Stimulated activated CD8-positive, alpha-beta memory T cell treated with anti-CD3 and anti-CD28 coated beads, Interleukin-7, amount 100 ng/mL, for 1 hour (primary cell): Measurements from ENCODE around the gene GNPAT.

Source experiments
- DNase-seq, 2 donors: peaks; one replicate each; pipeline ENCODE4 v3.0.0-alpha.2; 2020; ENCODE audit warnings: low read depth in 2 of 2

Gene GNPAT

GRCh38 chr1:231213831-231214573 is 27.0 kb upstream of the GNPAT start:
- DNase-seq = no peak

DNA sequence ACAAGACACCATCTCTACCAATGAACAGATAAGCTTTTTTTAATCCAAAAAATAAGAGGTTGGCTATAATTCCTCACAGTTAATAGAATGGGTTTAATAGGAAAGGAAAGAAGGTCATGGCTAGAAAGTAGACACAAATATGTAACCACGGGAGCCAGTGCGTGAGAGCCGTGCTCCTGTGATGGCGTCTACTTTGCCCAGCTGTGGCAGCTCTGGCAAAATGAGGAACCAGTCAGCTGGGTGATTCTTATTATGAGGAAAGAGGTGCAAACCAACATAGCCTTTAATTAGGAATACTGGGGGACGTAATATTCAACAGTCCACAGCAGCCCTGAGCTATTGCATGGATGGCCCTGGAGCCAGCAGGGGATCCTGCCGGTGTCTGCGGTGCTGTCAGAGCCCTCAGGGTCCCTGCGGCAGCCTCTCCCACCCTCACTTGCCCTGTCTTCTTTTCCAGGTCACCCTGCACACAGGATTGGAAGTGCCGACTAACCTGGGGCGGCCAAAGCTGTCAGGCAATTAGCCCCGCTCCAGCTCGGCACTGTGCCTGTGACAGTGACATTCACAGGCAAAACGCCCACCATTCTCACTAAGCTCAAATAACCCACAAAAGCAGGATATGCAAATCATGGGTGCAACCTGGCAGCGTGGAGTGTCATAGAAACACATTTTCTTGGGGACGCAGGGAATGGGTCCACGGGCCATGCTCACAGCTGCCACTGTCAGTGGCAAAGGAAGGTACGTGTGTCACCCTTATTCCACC is 25.9 kb upstream of the GNPAT start:
- no peak for DNase-seq

DNA sequence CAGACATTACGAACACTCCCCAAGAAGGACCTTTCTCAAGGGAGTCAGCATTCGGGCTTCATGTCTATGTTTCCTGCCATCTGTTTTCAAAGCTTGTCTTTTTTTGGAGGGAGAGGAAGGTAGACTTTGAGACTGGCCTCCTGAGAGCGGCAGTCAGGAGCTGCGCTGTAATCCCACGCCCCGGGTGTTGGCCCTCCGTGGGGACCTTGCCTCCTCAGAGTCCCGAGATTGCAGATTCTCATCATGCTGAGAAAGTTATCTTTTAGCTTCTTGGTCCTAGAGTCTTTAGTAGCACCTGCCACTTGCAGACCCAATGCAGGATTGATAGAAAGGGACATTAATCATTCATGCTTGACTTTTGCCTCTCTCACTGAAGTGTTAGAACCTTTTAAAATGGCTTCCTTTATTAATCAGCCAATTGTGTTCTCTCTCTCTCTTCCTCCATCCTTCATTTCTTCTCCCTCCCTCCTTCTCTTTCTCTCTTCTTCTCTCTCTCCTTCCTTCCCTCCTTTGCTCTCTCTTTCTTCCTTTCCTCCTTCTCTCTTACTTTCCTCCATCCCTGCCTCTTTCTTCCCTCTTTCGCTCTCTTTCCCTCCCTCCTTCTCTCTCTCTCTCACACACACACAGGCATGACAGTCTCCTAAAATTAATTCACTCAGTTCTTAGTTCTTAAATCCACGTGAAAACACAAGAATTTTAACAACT is 25.2 kb upstream of the GNPAT start:
- DNase-seq = no peak

DNA sequence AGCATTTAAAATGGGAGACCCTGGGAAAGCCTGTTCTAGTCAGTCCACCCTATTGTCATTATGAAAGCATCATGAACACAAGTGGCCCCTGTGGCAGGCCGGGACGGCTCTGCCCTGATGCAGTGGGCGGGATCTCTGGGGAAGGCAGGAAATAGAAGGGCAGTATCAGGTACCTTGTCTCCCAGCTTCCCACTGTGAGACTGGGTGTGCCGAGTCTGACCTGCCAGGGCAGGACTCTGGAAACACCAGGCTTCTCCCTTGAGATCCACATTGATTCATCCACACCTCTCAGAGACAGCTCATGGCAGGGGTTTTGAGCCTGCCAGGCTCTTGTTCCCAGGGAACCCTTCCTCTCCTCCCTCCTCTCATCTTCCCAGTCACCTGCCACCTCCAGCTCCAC is 24.5 kb upstream of the GNPAT start:
- DNase-seq = no peak

DNA sequence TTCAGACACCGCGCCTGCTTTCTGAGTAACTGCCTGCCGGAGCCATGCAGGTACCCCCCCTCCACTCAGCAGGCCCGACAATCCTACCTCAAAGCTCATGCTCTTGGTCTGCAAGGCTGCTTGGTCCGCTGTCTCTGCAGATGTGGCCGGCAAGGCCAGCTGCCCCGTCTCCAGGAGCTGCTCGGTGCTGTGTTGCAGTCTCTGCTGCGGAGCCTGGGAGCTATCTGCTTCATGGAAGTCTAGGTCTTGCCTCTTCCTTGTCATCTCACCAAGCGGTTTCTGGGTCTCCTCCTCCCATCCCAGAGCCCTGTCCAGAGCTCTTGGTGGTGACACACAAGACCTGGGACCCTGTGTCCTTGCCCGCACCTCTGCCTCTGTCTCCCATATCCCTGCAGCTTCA is 24.0 kb upstream of the GNPAT start:
- no peak for DNase-seq

- no peak for DNase-seq
Observed at GRCh38 chr1:231218078-231218477, 22.9 kb upstream of the GNPAT start.

DNA sequence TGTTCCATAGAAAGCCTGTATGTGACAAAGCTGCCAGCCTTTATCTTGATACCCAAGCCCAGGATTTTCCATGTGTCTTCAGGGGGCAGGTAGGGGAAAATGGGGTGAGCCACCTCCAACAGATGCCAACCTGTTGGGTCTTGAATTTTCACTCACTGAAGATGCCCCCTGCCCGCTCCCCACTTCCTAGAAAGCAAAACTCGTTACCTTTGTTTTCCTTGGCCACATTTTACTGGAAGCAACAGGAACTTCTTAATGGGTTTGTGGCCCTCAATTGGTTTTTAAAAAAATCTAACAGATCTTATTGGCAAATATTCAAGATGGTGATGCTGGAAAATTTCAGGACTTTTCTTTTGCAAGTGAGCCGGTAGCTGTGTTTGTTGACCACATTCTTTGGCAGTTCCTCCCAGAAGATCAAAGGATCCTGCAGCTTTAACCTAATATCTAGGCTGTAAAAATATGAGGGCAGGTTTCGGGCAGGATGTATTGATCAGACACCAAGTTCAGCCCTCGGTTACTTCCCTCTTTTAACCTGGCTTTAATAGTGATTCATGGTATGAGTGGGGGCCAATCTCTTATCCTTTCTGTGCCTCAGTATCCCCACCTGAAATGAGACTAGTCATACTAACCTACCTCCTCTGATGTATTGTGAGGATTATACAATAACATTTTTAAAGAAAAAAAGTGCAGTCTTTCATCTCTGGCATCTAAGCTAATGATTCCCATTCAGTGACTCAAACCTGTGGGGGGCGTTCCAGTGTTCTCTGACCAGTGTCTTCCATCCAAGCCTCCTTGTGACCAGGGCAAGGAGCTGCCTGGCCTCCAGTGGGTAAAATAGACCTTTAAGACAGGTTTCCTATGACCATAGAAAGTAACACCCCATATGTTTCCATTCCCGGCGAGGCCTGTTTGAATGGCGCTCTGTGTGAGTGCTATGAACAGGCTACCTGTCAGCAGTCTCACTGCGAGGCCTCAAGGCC is 21.3 kb upstream of the GNPAT start:
- no peak for DNase-seq

GRCh38 chr1:231220801-231221200 is 20.2 kb upstream of the GNPAT start:
- DNase-seq = no peak

GRCh38 chr1:231226156-231226555 is 14.9 kb upstream of the GNPAT start:
- DNase-seq = no peak

GRCh38 chr1:231231511-231231910 is 9.5 kb upstream of the GNPAT start:
- DNase-seq = no peak

GRCh38 chr1:231232870-231233734 is 7.9 kb upstream of the GNPAT start:
- DNase-seq = no peak

DNA sequence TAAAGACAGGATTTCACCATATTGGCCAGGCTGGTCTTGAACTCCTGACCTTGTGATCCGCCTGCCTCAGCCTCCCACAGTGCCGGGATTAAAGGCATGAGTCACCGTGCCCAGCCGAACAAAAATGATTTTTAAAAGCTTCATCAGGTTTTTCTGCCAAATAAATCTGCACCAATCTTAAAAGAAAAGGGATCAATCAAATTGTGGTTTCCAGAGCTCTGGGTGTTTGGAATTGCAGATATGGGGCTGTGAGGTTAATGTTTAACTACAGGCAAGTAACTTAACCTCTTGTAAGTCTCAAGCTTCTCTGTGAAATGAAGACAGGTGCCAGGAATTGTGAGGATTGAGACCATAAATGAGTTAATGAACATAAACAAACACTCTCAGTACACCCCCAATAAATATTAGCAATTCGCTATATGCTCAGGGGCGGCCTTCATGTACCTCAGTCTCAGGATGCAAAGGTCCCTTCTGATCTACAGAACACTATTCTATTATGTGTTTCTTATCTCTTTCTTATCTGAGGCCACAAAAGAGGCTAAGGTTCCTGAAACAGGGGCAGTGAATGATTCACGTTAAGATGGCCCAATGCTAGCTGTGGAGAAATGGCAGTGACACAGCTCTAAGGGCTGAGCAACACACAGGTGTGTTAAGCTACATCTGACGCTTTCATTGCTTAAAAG is 7.1 kb upstream of the GNPAT start:
- DNase-seq = no peak

GRCh38 chr1:231234506-231234905 is 6.5 kb upstream of the GNPAT start:
- DNase-seq = no peak

DNA sequence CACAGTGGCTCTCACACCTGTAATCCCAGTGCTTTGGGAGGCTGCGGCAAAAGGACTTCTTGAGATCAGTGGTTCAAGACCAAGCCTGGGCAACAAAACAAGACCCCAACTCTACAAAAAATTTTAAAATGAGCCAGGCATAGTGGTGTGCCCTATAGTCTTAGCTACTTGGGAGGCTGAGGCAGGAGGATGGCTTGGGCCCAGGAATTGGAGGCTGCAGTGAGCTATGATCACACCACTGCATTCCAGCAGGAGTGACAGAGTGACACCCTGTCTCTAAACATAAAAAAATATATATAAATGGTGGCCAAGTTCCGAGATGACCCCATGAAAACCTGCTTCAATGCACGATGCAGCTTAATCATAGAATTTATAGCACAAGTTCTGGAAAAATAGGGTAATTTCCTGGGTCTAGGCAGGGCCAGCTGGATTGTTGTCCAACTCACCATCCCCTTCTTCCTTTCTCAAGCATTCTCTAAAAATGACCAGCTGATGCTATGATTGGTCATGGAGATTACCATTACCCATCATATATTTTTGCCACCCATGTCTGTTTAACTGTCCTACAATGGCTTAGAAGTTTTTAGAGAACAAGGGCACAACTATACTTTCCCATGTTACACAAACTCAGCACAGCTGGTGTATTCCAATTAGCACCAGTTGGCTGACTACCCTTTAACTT is 5.3 kb upstream of the GNPAT start:
- DNase-seq = no peak

GRCh38 chr1:231236208-231236591 is 4.8 kb upstream of the GNPAT start:
- DNase-seq = no peak

GRCh38 chr1:231236938-231237337 is 4.1 kb upstream of the GNPAT start:
- no peak for DNase-seq

DNA sequence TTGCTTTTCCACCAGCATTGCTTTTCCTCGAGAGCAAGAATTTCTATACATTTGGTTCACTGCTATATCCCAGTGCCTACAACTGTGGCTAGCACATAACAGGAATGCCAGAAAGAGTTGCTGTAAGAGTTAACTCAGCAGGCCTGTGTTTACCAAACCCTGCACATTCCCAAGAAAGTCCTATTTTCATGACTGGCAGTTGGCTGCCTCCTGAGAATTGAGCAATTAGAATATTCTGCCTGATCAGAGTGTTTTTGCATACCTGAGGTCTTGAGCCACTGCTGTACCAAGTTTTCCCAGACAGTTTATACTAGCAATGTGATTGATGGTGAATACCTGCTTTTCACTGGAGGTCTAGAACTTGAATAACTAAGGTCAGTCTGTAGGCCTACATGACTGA is 2.7 kb upstream of the GNPAT start:
- DNase-seq = no peak

DNA sequence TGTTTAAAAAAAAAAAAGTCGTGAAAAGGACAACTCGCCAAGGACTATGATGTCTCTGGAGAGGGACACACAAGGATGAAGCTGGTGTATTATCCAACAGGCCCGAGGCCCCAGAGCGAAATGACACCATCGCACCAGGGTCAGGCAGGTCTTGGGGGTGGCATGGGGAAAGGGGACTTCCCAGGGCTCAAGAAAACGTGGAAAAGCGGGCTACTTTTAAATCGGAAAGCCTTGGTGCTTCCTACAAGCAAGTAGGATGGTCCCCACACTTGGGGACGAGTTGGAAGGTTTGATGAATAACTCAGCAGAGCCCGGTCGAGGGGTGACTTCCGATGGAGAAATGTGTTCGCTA is 505 bp upstream of the GNPAT start:
- DNase-seq = no peak

DNA sequence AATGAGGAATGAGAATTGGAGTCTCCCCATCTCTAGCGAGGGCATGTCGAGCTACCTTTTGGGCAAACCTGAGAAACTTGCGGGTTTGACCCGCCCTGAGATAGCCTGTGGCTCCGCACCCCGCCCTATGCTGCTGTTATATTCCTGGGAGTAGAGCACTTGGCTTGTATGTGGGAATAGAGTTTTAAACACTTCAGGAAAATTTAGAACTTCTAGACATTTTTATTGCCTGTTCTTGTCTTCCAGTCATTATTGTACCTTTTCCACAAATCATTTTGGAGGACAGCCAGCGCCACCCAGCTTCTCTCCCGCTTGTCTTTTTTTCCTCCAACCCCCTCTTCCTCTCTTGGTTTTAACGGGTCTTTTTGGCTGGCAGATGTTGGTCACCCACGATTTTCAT is 738 bp downstream of the GNPAT start:
- DNase-seq = no peak
